OCI-LY1 (cell line): ENCODE results near the gene ADGRV1.

Experiments
- H2AFZ ChIP-seq: fragments of 200-600 bp; sonication (generic), shearing (Covaris generic); 2 replicates; pipeline ENCODE4 v1.6.0; 2014; ENCODE audit warnings: antibody characterized with exemption, mild to moderate bottlenecking, low read length
- H3F3A ChIP-seq: fragments of 200-600 bp; sonication (generic), shearing (Covaris generic); 2 replicates; pipeline ENCODE4 v1.6.0; 2014; ENCODE audit warnings: mild to moderate bottlenecking, antibody characterized with exemption, low read length, moderate library complexity; ENCODE audit not compliant: insufficient read depth
- H3K27ac ChIP-seq: fragments of 200-600 bp; sonication (generic); 2 replicates; pipeline ENCODE4 v1.5.1; 2014; ENCODE audit warnings: low read length, mixed run types, mild to moderate bottlenecking, low read depth; ENCODE audit not compliant: poor library complexity, severe bottlenecking
- H3K27me3 ChIP-seq: fragments of 200-600 bp; sonication (generic); 2 replicates; pipeline ENCODE4 v1.6.0; 2014; ENCODE audit warnings: antibody characterized with exemption, mild to moderate bottlenecking, low read length, moderate library complexity; ENCODE audit not compliant: insufficient read depth
- H3K36me3 ChIP-seq: fragments of 200-600 bp; sonication (generic); 2 replicates; pipeline ENCODE4 v1.6.1; 2014; ENCODE audit warnings: mild to moderate bottlenecking, antibody characterized with exemption, low read length, moderate library complexity, mixed read lengths; ENCODE audit not compliant: insufficient read depth
- H3K4me1 ChIP-seq: fragments of 200-600 bp; sonication (generic); 2 replicates; pipeline ENCODE4 v1.5.1; 2014; ENCODE audit warnings: mild to moderate bottlenecking, low read length, moderate library complexity; ENCODE audit not compliant: insufficient read depth, severe bottlenecking
- H3K4me2 ChIP-seq: fragments of 200-600 bp; sonication (generic), shearing (Covaris generic); 2 replicates; pipeline ENCODE4 v1.6.1; 2014; ENCODE audit warnings: low read length
- H3K4me3 ChIP-seq: fragments of 200-600 bp; sonication (generic); 2 replicates; pipeline ENCODE4 v1.5.1; 2014; ENCODE audit warnings: low read length, low read depth, mild to moderate bottlenecking, mixed read lengths; ENCODE audit not compliant: poor library complexity, severe bottlenecking
- H3K79me2 ChIP-seq: fragments of 200-600 bp; shearing (Covaris generic); 2 replicates; pipeline ENCODE4 v1.6.1; 2016; ENCODE audit warnings: mixed run types, low read length, mixed read lengths; ENCODE audit not compliant: insufficient read depth
- H3K9ac ChIP-seq: fragments of 200-600 bp; sonication (generic), shearing (Covaris generic); 2 replicates; pipeline ENCODE4 v1.6.1; 2014; ENCODE audit warnings: mild to moderate bottlenecking, low read length, mixed read lengths
- H3K9me2 ChIP-seq: fragments of 200-600 bp; sonication (generic), shearing (Covaris generic); 2 replicates; pipeline ENCODE4 v1.6.1; 2014; ENCODE audit warnings: low read depth, mild to moderate bottlenecking, low read length, mixed read lengths
- H3K9me3 ChIP-seq: fragments of 200-600 bp; shearing (Covaris generic); 2 replicates; pipeline ENCODE4 v1.6.1; 2014; ENCODE audit warnings: low read length, mixed read lengths
- H4K20me1 ChIP-seq: fragments of 200-600 bp; sonication (generic), shearing (Covaris generic); 2 replicates; pipeline ENCODE4 v1.6.0; 2016; ENCODE audit warnings: mild to moderate bottlenecking, low read length; ENCODE audit not compliant: insufficient read depth
- CTCF ChIP-seq: fragments of 200-600 bp; sonication (generic), shearing (Covaris generic); IDR thresholded peaks from 2 replicates; pipeline ENCODE4 v1.5.1; 2017; ENCODE audit warnings: mild to moderate bottlenecking, antibody characterized with exemption, low read length, moderate library complexity, mixed read lengths
- EZH2 ChIP-seq: fragments of 200-600 bp; sonication (generic), shearing (Covaris generic); IDR thresholded peaks from 2 replicates; pipeline ENCODE4 v1.8.0; 2017; ENCODE audit warnings: borderline replicate concordance, mixed run types, mild to moderate bottlenecking, antibody characterized with exemption, low read length, moderate library complexity, mixed read lengths

The ADGRV1 gene

GRCh38 chr5:90871391-90871991 is 312.9 kb downstream of the ADGRV1 start:
- no peak for TF ChIP-seq CTCF
- no peak for TF ChIP-seq EZH2
- no peak overlapping the region for H2AFZ ChIP-seq
- no peaks in the 10 kb centered on the region for H3K36me3 ChIP-seq
- no peak overlapping the region for H3K4me2 ChIP-seq
- H3K4me3 ChIP-seq: no peak overlapping the region
- no peaks in the 10 kb centered on the region for H3F3A ChIP-seq
- no peaks in the 10 kb centered on the region for H3K4me1 ChIP-seq
- H3K9ac ChIP-seq: no peak overlapping the region
- H3K27ac ChIP-seq: no peak overlapping the region
- no peaks in the 10 kb centered on the region for H3K27me3 ChIP-seq
- no peaks in the 10 kb centered on the region for H4K20me1 ChIP-seq
- no peaks in the 10 kb centered on the region for H3K79me2 ChIP-seq
- H3K9me3 ChIP-seq: no peaks in the 10 kb centered on the region
- H3K9me2 ChIP-seq: no peaks in the 10 kb centered on the region

GRCh38 chr5:90873033-90873517 is 314.5 kb downstream of the ADGRV1 start:
- no peaks in the 10 kb centered on the region for H4K20me1 ChIP-seq
- TF ChIP-seq EZH2 (no peak), CTCF (no peak)
- H3K4me2 ChIP-seq: no peak overlapping the region
- H3K9ac ChIP-seq: no peak overlapping the region
- no peaks in the 10 kb centered on the region for H3K9me3 ChIP-seq
- no peaks in the 10 kb centered on the region for H3K4me1 ChIP-seq
- H3K27ac ChIP-seq: no peak overlapping the region
- H3K4me3 ChIP-seq: no peak overlapping the region
- no peak overlapping the region for H2AFZ ChIP-seq
- H3K9me2 ChIP-seq: no peaks in the 10 kb centered on the region
- H3F3A ChIP-seq: no peaks in the 10 kb centered on the region
- H3K27me3 ChIP-seq: no peaks in the 10 kb centered on the region
- H3K79me2 ChIP-seq: no peaks in the 10 kb centered on the region
- H3K36me3 ChIP-seq: no peaks in the 10 kb centered on the region

- Histone ChIP-seq H3K79me2 (no peaks in the 10 kb centered on the region), H3K27ac (no peak overlapping the region), H3K9me3 (no peaks in the 10 kb centered on the region), H3K4me1 (no peaks in the 10 kb centered on the region), H4K20me1 (no peaks in the 10 kb centered on the region), H3K9me2 (no peaks in the 10 kb centered on the region), H2AFZ (no peak overlapping the region), H3K36me3 (no peaks in the 10 kb centered on the region), H3F3A (no peaks in the 10 kb centered on the region), H3K27me3 (no peaks in the 10 kb centered on the region), H3K4me3 (no peak overlapping the region), H3K4me2 (no peak overlapping the region), H3K9ac (no peak overlapping the region)
- TF ChIP-seq EZH2: no peak
- TF ChIP-seq CTCF: no peak
These were observed 315.5 kb downstream of the ADGRV1 start for GRCh38 chr5:90874066-90874465.
